Muscle of leg (tissue), 16 donors: Measurements from ENCODE around the gene ACYP2. TPM values are rescaled to one million over a fixed set of nuclear protein-coding genes. Genes with fewer than 3 reads are reported as not detected.
"Not testable (repeated sequence)": the region's sequence is repeated elsewhere in the genome, so short reads cannot be mapped to it uniquely, and the experiment has no call there.

ENCODE experiments used
- DNase-seq: peaks from one replicate; pipeline ENCODE4 v3.0.0; 2013
- H3K27ac ChIP-seq: one replicate; pipeline ENCODE4 v1.5.1; 2013; ENCODE audit warnings: mild to moderate bottlenecking, low read length, control low read depth
- H3K27me3 ChIP-seq: one replicate; pipeline ENCODE4 v1.6.1; 2013; ENCODE audit warnings: low read length; ENCODE audit not compliant: control insufficient read depth, insufficient read depth
- H3K36me3 ChIP-seq: one replicate; pipeline ENCODE4 v1.6.1; 2013; ENCODE audit warnings: low read length; ENCODE audit not compliant: control insufficient read depth, insufficient read depth
- H3K4me1 ChIP-seq: one replicate; pipeline ENCODE4 v1.6.1; 2013; ENCODE audit warnings: low read length; ENCODE audit not compliant: control insufficient read depth, insufficient read depth
- H3K4me3 ChIP-seq: one replicate; pipeline ENCODE4 v1.5.1; 2013; ENCODE audit warnings: low read length, control low read depth
- H3K9me3 ChIP-seq: replicated peaks from 2 replicates; pipeline ENCODE4 v1.6.1; 2013; ENCODE audit warnings: low read depth, low read length; ENCODE audit not compliant: control insufficient read depth
- WGBS: methylation state at CpG from one replicate; pipeline ENCODE4 v1.1.5; 2013; ENCODE audit warnings: missing lambda C conversion rate; ENCODE audit not compliant: insufficient coverage; 5-methylcytosine and 5-hydroxymethylcytosine counted together
- long read RNA-seq, 11 donors: transcript quantifications; one replicate each; lab custom pipeline, GENCODE V29; 2026
- polyA plus RNA-seq, 8 donors: library from polyadenylated mRNA; unstranded; fragments of 120-200 nt; gene quantifications; one replicate each; pipeline versions ENCODE4 v1.2.1 to v1.2.3, GENCODE V29; 2013; ENCODE audit warnings: inconsistent platforms in 1 of 8, low replicate concordance in 1 of 8; ENCODE audit not compliant: insufficient read length in 8 of 8, insufficient read depth in 1 of 8
- total RNA-seq: library from RNA; stranded (reverse); fragments of 120-200 nt; gene quantifications from one replicate; pipeline ENCODE4 v1.2.4, GENCODE V29; 2013

Gene ACYP2
- 16.7 TPM for total RNA-seq
- polyA plus RNA-seq, result 10 to 100 TPM; 19.8 to 27.1 (median 23.7) TPM
- long read RNA-seq, donor 1, result 0 reads
- long read RNA-seq, donor 2, partial matches to known transcripts, result 0 of 1 reads
- long read RNA-seq, donor 2, other reads (novel, unspliced or antisense), result 0 of 1 reads
- long read RNA-seq, donor 3, partial matches to known transcripts, result 0 of 9 reads
- long read RNA-seq, donor 3, other reads (novel, unspliced or antisense), result 9 of 9 reads
- long read RNA-seq, donor 4, partial matches to known transcripts, result 0 of 7 reads
- long read RNA-seq, donor 4, other reads (novel, unspliced or antisense), result 7 of 7 reads
- long read RNA-seq, donor 5, partial matches to known transcripts, result 0 of 21 reads
- long read RNA-seq, donor 5, other reads (novel, unspliced or antisense), result 21 of 21 reads
- long read RNA-seq, donor 6, partial matches to known transcripts, result 10 of 35 reads
- long read RNA-seq, donor 6, other reads (novel, unspliced or antisense), result 25 of 35 reads
- long read RNA-seq, donor 7, partial matches to known transcripts, result 6 of 19 reads
- long read RNA-seq, donor 7, other reads (novel, unspliced or antisense), result 13 of 19 reads
- long read RNA-seq, donor 8, partial matches to known transcripts, result 0 of 5 reads
- long read RNA-seq, donor 8, other reads (novel, unspliced or antisense), result 5 of 5 reads
- long read RNA-seq, donor 9, partial matches to known transcripts, result 0 of 12 reads
- long read RNA-seq, donor 9, other reads (novel, unspliced or antisense), result 12 of 12 reads
- long read RNA-seq, donor 10, partial matches to known transcripts, result 6 of 33 reads
- long read RNA-seq, donor 10, other reads (novel, unspliced or antisense), result 26 of 33 reads
- long read RNA-seq, donor 11, partial matches to known transcripts, result 0 of 15 reads
- long read RNA-seq, donor 11, other reads (novel, unspliced or antisense), result 15 of 15 reads

DNA sequence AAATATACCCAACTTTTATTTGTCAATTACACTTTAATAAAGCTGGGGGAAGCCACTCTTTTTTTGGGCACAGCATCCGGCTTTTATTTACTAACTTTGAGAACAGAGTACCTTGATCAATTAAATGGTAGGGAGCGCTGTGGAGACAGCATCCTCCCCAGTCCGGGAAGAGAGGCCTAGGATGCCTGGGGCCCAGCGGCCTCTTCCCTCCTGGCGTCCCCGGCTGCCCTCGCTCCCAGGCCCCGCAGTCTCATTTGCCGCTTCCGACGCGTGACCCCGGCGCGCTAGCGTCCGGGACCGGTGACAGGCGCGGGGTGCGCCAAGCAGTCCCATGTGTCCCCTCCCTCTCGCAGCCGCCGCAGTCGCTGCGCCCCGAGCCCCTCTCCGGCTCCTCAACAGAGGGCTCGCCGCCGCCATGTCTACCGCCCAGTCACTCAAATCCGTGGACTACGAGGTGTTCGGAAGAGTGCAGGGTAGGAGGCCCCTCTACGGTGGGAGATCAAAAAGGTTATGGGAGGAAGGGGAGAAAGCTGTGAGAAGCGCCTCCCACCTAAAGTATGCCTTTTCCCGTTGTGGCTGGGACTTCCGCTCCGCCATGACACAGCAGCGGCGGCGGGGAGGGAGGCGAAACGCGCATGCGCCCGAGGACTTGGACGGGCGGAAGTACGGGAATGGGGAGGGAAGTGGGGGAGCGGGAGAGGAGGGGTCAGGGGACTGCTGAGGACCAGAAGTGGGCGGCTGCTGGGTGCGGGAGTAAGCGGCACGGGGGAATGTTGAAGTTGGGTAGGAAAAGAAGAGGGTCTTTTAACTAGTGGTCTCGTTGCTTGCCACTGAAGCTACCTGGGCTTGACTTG is at the start of gene ACYP2:
Gene ACYP2 (plus strand): TSS at position 332 of the 854 bp plus-strand sequence.
- WGBS, result under 1% methylated on average over 52 of the region's 57 CpGs
- H3K27me3 ChIP-seq, result no peaks in the 10 kb centered on the region
- peak; percentile 99 for DNase-seq
- H3K4me3 ChIP-seq, result peak within 1 kb of the TSS; percentile 90
- H3K27ac ChIP-seq, result peak within 1 kb of the TSS; percentile 100
- H3K4me1 ChIP-seq, result peaks cover 5% of the 10 kb centered on the region
- H3K9me3 ChIP-seq, result peaks cover 5% of the 10 kb centered on the region
- H3K36me3 ChIP-seq, result no peaks in the 10 kb centered on the region

DNA sequence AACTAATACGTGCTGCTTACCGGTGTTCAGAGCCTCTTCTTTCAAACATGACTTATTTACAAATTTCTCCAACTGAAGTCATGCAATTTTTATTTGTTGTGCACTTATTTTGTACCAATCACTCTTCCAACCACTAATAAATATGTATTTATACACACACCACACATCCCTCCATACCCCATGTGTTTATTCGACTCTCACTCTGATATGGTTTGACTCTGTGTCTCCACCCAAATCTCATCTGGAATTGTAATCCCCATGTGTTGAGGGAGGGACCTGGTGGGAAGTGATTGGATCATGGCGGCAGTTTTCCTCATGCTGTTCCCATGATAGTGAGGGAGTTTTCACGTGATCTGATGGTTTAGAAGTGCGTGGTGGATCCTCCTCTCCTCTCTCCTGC is 49.5 kb upstream of the ACYP2 start:
- H3K27ac ChIP-seq, result no peak overlapping the region
- H3K4me3 ChIP-seq, result no peak overlapping the region
- no peaks in the 10 kb centered on the region for H3K27me3 ChIP-seq
- no peaks in the 10 kb centered on the region for H3K9me3 ChIP-seq
- DNase-seq, result no peak
- H3K36me3 ChIP-seq, result no peaks in the 10 kb centered on the region
- no peaks in the 10 kb centered on the region for H3K4me1 ChIP-seq
- WGBS, result 83% methylated on average over 2 of the region's 6 CpGs

DNA sequence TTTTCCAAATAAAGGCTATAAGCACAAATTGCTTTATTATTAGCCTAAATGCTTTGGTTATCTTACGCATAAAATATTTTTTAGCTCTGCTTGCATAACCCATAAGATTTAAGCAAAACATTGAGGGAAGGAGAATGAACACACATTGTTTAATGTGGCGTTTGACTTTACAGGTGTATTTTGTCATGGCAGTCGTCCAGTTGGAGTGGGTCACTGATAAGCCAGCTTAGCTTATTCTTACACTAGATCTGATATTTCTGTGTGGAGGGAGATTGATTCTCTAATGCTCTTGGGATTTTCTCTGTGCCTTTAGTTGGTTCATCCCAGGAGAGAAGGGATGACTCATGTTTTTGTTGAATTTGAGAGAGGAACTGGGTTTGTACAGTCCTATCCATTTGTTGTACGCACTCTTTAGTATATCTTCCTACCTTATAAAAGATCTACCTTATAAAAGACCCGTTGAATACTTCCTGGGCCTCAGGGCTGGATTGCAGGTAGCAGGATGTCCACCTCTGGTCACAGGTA is 47.5 kb upstream of the ACYP2 start:
- Histone ChIP-seq H3K27me3 (no peaks in the 10 kb centered on the region), H3K4me3 (no peak overlapping the region), H3K4me1 (no peaks in the 10 kb centered on the region), H3K36me3 (no peaks in the 10 kb centered on the region), H3K27ac (no peak overlapping the region), H3K9me3 (no peaks in the 10 kb centered on the region)
- DNase-seq, result no peak
- WGBS, result no CpG with 5 or more reads among the region's 5 CpGs

- H3K4me1 ChIP-seq, H3K4me3 ChIP-seq: not testable (repeated sequence)
- WGBS, result 80% methylated on average over 1 of the region's 2 CpGs
These were observed 42.9 kb upstream of the ACYP2 start for GRCh38 chr2:54072483-54072882.

DNA sequence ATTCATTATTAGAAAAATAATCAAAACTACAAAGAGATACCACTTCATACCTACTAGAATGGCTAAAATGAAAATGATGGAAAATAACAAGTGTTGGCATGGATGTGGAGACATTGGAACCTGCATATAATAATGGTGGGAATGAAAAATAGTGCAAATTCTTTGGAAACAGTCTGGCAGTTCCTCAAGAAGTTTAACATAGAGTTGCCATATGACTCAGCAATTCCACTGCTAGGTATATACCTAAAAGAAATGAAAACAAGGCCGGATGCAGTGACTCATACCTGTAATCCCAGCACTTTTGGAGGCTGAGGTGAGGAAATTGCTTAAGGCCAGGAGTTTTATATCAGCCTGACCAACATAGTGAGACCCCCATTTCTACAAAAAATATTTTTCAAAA is 41.6 kb upstream of the ACYP2 start:
- DNase-seq, result no peak
- Histone ChIP-seq H3K27me3 (no peaks in the 10 kb centered on the region), H3K27ac (no peak overlapping the region), H3K4me1 (no peaks in the 10 kb centered on the region), H3K4me3 (no peak overlapping the region), H3K36me3 (no peaks in the 10 kb centered on the region), H3K9me3 (no peaks in the 10 kb centered on the region)
- WGBS, result no CpG with 5 or more reads among the region's 1 CpG

More at GRCh38 chr2:54072483-54072882, 42.9 kb upstream of the ACYP2 start:
- DNase-seq, H3K36me3 ChIP-seq, H3K9me3 ChIP-seq, H3K27me3 ChIP-seq, H3K27ac ChIP-seq: not testable (repeated sequence)

DNA sequence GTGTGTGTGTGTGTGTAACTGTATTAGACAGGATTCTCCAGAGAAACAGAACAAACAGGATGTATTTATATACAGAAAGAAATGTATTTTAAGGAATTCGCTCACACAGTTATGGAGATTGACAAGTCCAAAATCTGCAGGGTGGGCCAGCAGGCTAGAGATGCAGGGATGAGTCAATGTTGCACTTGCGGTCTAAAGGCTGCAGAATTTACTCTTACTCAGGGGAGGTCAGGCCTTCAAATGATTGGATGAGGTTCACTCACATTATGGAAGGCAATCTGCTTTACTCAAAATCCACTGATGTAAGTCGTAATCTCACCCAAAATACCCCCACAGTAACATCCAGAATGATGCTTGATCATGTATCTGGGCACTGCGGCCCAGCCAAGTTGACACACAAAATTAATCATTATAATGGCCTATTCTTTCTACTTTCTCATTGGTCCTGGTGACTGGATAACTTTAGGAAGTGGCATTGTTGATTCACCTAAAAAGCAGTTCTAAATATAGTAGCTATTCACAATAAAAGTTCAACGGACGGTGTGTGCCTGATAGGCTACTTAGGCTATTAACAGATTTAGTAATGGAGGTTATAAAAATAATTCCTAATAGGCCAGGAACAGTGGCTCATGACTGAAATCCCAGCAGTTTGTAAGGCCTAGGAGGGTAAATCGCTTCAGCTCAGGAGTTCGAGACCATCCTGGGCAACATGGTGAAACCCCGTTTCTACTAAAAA is 40.6 kb upstream of the ACYP2 start:
- no peaks in the 10 kb centered on the region for H3K36me3 ChIP-seq
- H3K9me3 ChIP-seq, result no peaks in the 10 kb centered on the region
- no peaks in the 10 kb centered on the region for H3K4me1 ChIP-seq
- WGBS, result 100% methylated on average over 1 of the region's 9 CpGs
- H3K4me3 ChIP-seq, result no peak overlapping the region
- H3K27ac ChIP-seq, result no peak overlapping the region
- H3K27me3 ChIP-seq, result no peaks in the 10 kb centered on the region
- DNase-seq, result no peak

- no peaks in the 10 kb centered on the region for H3K27me3 ChIP-seq
- DNase-seq, result no peak
- no peak overlapping the region for H3K4me3 ChIP-seq
- H3K4me1 ChIP-seq, result no peaks in the 10 kb centered on the region
- H3K9me3 ChIP-seq, result no peaks in the 10 kb centered on the region
- H3K27ac ChIP-seq, result no peak overlapping the region
- H3K36me3 ChIP-seq, result peaks cover 4% of the 10 kb centered on the region
- WGBS, result no CpG with 5 or more reads among the region's 1 CpG
These were observed 38.8 kb upstream of the ACYP2 start for GRCh38 chr2:54076586-54076985.

- H3K27ac ChIP-seq, result no peak overlapping the region
- H3K27me3 ChIP-seq, result no peaks in the 10 kb centered on the region
- H3K4me1 ChIP-seq, result no peaks in the 10 kb centered on the region
- 75% methylated on average over 1 of the region's 2 CpGs for WGBS
- no peak for DNase-seq
- H3K36me3 ChIP-seq, result peaks cover 5% of the 10 kb centered on the region
- no peaks in the 10 kb centered on the region for H3K9me3 ChIP-seq
- H3K4me3 ChIP-seq, result no peak overlapping the region
These were observed 38.1 kb upstream of the ACYP2 start for GRCh38 chr2:54077088-54077900.
